Lower leg skin (tissue), 3 donors: Measurements from ENCODE around the gene PDZD2.

Source experiments
- POLR2A ChIP-seq, 2 donors: fragments of 450-650 bp; IDR thresholded peaks; one replicate each; pipeline ENCODE4 v1.6.1; 2016 to 2017; ENCODE audit warnings: antibody characterized with exemption in 2 of 2, mild to moderate bottlenecking in 1 of 2, moderate library complexity in 1 of 2
- TF ChIP-seq, protein P1 (sequence below), 3 donors: fragments of 450-650 bp; IDR thresholded peaks; one replicate each; pipeline ENCODE4 v1.5.1; 2016; ENCODE audit warnings: antibody characterized with exemption in 3 of 3, mild to moderate bottlenecking in 3 of 3, moderate library complexity in 2 of 3

DNA sequence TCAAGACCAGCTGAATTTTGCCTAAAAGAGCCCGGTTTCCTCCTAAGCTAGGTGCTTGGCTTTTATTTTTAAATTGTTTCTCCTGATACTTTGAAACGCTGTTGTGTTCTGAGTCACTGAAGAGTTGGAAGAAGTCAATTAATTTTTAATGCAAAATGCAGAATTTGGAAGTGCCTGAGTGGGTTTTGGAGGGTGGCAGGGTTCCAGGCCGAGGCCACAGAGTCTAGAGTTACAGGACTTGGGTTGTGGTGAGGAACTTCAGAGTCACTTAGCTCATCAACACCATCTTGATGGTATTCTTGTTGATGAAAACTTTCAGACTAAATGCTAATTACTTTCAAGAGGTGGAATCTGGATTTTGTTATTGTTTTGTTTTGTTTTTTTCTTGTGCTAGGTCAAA, 130.6 kb downstream of the PDZD2 start:
- TF ChIP-seq, protein P1, sequence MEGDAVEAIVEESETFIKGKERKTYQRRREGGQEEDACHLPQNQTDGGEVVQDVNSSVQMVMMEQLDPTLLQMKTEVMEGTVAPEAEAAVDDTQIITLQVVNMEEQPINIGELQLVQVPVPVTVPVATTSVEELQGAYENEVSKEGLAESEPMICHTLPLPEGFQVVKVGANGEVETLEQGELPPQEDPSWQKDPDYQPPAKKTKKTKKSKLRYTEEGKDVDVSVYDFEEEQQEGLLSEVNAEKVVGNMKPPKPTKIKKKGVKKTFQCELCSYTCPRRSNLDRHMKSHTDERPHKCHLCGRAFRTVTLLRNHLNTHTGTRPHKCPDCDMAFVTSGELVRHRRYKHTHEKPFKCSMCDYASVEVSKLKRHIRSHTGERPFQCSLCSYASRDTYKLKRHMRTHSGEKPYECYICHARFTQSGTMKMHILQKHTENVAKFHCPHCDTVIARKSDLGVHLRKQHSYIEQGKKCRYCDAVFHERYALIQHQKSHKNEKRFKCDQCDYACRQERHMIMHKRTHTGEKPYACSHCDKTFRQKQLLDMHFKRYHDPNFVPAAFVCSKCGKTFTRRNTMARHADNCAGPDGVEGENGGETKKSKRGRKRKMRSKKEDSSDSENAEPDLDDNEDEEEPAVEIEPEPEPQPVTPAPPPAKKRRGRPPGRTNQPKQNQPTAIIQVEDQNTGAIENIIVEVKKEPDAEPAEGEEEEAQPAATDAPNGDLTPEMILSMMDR (IDR thresholded peaks at IDR 0.05), result no peak
- TF ChIP-seq POLR2A (IDR thresholded peaks at IDR 0.05), result no peak
